Ectodermal cell (in vitro differentiated cells): ENCODE results near the gene ANKRD11.
"Not testable (repeated sequence)": the region's sequence is repeated elsewhere in the genome, so short reads cannot be mapped to it uniquely, and the experiment has no call there.

Experiments used
- H3K27ac ChIP-seq: 2 replicates; pipeline ENCODE4 v1.7.0; 2013; ENCODE audit warnings: mild to moderate bottlenecking, low read depth, low read length; ENCODE audit not compliant: insufficient read depth, poor library complexity, severe bottlenecking
- H3K27me3 ChIP-seq: 2 replicates; pipeline ENCODE4 v1.7.0; 2013; ENCODE audit warnings: mild to moderate bottlenecking, low read length; ENCODE audit not compliant: insufficient read depth, control insufficient read depth, poor library complexity, severe bottlenecking
- H3K36me3 ChIP-seq: one replicate; pipeline ENCODE4 v1.7.0; 2013; ENCODE audit warnings: low read length; ENCODE audit not compliant: control insufficient read depth, insufficient read depth
- H3K4me1 ChIP-seq: one replicate; pipeline ENCODE4 v1.7.0; 2013; ENCODE audit warnings: low read length; ENCODE audit not compliant: control insufficient read depth, insufficient read depth
- H3K4me3 ChIP-seq: 2 replicates; pipeline ENCODE4 v1.7.0; 2013; ENCODE audit warnings: low read depth, low read length, control low read depth; ENCODE audit not compliant: insufficient read depth
- H3K9me3 ChIP-seq: 2 replicates; pipeline ENCODE4 v1.7.0; 2013; ENCODE audit warnings: mild to moderate bottlenecking, low read length, moderate library complexity; ENCODE audit not compliant: control insufficient read depth
- WGBS, 2 experiments: methylation state at CpG; one replicate each; pipeline ENCODE4 v1.1.7; 2013; ENCODE audit warnings: missing lambda C conversion rate in 2 of 2; 5-methylcytosine and 5-hydroxymethylcytosine counted together

Gene ANKRD11

GRCh38 chr16:89463312-89463711 is 27.0 kb downstream of the ANKRD11 start:
- H3K4me3 ChIP-seq, H3K27ac ChIP-seq, H3K27me3 ChIP-seq, H3K9me3 ChIP-seq, H3K36me3 ChIP-seq: not testable (repeated sequence)
- H3K4me1 ChIP-seq, result peaks cover 12% of the 10 kb centered on the region
- no CpG with 5 or more reads among the region's 5 CpGs for WGBS, 2 experiments

DNA sequence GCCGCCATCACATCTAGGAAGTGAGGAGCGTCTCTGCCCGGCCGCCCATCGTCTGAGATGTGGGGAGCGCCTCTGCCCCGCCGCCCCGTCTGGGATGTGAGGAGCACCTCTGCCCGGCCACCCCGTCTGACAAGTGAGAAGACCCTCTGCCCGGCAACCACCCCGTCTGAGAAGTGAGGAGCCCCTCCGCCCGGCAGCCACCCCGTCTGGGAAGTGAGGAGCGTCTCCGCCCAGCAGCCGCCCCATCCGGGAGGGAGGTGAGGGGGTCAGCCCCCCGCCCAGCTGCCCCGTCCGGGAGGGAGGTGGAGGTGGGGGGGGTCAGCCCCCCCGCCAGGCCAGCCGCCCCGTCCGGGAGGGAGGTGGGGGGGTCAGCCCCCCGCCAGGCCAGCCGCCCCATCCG is 27.7 kb downstream of the ANKRD11 start:
- not testable (repeated sequence) for H3K4me3 ChIP-seq, H3K36me3 ChIP-seq, H3K9me3 ChIP-seq, H3K27me3 ChIP-seq, H3K27ac ChIP-seq
- WGBS, 2 experiments, result 96% methylated on average over 23 to 29 of the region's 30 CpGs
- H3K4me1 ChIP-seq, result peaks cover 12% of the 10 kb centered on the region

GRCh38 chr16:89461890-89462289 is 28.5 kb downstream of the ANKRD11 start:
- peaks cover 12% of the 10 kb centered on the region for H3K4me1 ChIP-seq
- H3K27me3 ChIP-seq, H3K27ac ChIP-seq, H3K36me3 ChIP-seq, H3K4me3 ChIP-seq, H3K9me3 ChIP-seq: not testable (repeated sequence)
- 92 to 96% methylated on average over 12 of the region's 15 CpGs for WGBS, 2 experiments

- Histone ChIP-seq H3K27me3 (no peaks in the 10 kb centered on the region), H3K36me3 (no peaks in the 10 kb centered on the region), H3K9me3 (no peaks in the 10 kb centered on the region), H3K4me1 (peaks cover 4% of the 10 kb centered on the region), H3K4me3 (no peak overlapping the region), H3K27ac (no peak overlapping the region)
- 93 to 97% methylated on average over 6 of the region's 6 CpGs for WGBS, 2 experiments
These were observed 29.8 kb downstream of the ANKRD11 start for GRCh38 chr16:89460556-89460955.

DNA sequence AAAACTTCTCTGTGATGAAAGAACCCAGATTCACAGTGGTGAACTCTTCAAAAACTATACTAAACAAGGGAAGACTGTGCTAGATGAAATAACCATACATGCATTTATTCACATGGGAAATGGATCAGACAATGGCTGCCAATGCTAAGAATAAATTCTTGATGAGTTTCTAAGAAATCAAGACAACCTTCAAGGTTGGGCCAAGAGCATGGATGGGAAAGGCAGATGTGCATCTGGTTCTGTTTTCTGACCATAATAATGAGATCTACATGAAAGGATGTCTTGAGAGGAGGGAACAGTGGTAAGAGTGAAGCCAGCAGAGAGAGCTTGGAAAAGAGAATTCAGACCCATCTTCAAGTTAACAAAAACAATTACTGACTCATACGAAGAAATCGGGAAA is 31.4 kb downstream of the ANKRD11 start:
- Histone ChIP-seq H3K27ac (no peak overlapping the region), H3K36me3 (no peaks in the 10 kb centered on the region), H3K9me3 (no peaks in the 10 kb centered on the region), H3K4me3 (no peak overlapping the region), H3K27me3 (no peaks in the 10 kb centered on the region), H3K4me1 (no peaks in the 10 kb centered on the region)
- 98 to 100% methylated on average over 2 of the region's 2 CpGs for WGBS, 2 experiments

DNA sequence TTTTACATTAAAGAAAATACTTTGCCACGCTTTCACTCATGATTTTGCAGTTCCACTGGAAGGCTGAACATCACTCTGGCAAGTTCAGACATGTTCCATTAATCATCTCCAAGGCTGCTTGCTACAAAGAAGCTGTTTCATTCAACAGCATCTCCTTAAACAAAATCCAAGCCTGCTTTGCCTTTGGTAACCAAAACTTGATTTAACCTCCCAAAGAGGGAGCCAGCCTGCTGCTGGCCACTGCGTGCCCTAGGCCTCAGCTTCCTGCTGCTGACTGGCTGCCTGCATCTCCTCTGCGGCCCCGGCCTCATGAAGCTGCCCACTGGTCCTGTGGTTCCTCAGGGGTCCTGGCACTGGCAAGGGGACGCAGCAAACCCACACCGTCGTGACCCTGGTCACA is 31.8 kb downstream of the ANKRD11 start:
- Histone ChIP-seq H3K4me3 (no peak overlapping the region), H3K9me3 (no peaks in the 10 kb centered on the region), H3K27ac (no peak overlapping the region), H3K4me1 (no peaks in the 10 kb centered on the region), H3K27me3 (no peaks in the 10 kb centered on the region), H3K36me3 (no peaks in the 10 kb centered on the region)
- 94 to 96% methylated on average over 7 of the region's 7 CpGs for WGBS, 2 experiments

DNA sequence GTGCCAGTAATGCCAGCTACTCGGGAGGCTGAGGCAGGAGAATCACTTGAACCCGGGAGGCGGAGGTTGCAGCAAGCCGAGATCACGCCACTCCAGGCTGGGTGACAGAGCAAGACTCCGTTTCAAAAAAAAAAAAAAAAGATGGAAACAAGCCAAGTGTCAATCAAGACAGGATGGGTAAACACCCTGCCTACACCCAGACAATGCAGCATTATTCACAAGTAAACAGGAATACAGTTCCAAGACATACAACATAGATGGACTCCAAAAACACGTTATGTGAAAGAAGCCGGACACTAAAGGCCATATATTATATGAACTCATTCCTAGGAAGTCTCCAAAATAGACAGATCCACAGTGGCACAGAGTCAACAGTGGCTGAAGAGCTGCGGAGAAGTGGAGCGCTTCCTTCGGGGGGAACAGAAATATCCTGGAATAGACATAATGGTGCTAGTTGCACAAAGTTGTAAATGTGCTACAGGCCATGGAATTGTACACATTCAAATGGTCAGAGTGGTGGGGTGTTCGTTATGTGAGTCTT is 33.9 kb downstream of the ANKRD11 start:
- H3K4me3 ChIP-seq, result no peak overlapping the region
- H3K27ac ChIP-seq, result no peak overlapping the region
- no peaks in the 10 kb centered on the region for H3K36me3 ChIP-seq
- H3K9me3 ChIP-seq, result no peaks in the 10 kb centered on the region
- 95 to 96% methylated on average over 12 of the region's 12 CpGs for WGBS, 2 experiments
- H3K4me1 ChIP-seq, result no peaks in the 10 kb centered on the region
- H3K27me3 ChIP-seq, result no peaks in the 10 kb centered on the region

DNA sequence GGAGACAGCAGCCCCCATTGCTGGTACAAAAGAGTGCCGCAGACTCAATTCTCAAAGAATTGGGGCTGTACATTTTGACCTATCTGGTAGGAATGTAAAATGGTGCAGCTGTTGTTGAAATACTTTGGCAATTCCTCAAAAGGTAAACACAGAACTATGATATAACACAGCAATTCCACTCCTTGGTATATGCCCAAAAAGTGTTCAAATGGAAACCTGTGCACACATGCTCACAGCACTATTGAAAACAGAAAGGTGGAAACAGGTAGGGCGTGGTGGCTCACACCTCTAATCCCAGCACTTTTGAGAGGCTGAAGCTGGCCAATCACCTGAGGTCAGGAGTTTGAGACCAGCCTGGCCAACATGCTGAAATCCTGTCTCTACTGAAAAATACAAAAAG is 34.7 kb downstream of the ANKRD11 start:
- WGBS, 2 experiments, result 96 to 99% methylated on average over 2 of the region's 2 CpGs
- Histone ChIP-seq H3K9me3 (no peaks in the 10 kb centered on the region), H3K4me1 (no peaks in the 10 kb centered on the region), H3K27ac (no peak overlapping the region), H3K36me3 (no peaks in the 10 kb centered on the region), H3K4me3 (no peak overlapping the region), H3K27me3 (no peaks in the 10 kb centered on the region)

DNA sequence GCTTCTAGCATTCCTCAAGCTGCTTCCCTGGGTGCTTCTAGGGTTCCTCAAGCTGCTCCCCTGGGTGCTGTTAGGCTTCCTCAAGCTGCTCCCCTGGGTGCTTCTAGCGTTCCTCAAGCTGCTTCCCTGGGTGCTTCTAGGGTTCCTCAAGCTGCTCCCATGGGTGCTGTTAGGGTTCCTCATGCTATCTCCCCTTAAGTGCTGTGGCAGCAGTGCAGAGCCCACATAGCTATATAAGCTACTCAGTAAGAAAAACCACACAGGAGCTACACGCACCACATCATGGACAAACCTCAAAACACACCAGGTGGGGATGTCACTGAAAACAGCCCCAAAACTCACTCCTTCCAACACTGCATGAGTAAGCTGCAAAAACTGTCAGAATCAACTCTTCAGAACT is 35.2 kb downstream of the ANKRD11 start:
- 92 to 96% methylated on average over 2 of the region's 2 CpGs for WGBS, 2 experiments
- Histone ChIP-seq H3K36me3 (no peaks in the 10 kb centered on the region), H3K27ac (no peak overlapping the region), H3K4me3 (no peak overlapping the region), H3K27me3 (no peaks in the 10 kb centered on the region), H3K4me1 (no peaks in the 10 kb centered on the region), H3K9me3 (no peaks in the 10 kb centered on the region)

DNA sequence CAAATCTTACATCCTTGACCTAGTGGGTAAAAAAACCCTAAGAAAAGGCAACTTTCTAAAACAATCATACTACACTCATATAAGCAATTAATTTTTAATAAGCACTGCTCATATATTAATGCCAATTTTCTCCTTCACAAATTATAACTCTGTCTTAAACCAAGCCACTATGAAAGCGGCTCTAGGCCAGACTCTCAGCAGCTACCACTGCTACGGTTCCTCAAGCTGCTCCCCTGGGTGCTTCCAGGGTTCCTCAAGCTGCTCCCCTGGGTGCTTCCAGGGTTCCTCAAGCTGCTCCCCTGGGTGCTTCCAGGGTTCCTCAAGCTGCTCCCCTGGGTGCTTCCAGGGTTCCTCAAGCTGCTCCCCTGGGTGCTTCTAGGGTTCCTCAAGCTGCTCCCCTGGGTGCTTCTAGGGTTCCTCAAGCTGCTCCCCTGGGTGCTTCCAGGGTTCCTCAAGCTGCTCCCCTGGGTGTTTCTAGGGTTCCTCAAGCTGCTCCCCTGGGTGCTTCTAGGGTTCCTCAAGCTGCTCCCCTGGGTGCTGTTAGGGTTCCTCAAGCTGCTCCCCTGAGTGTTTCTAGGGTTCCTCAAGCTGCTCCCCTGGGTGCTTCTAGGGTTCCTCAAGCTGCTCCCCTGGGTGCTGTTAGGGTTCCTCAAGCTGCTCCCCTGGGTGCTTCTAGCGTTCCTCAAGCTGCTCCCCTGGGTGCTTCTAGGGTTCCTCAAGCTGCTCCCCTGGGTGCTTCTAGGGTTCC is 35.8 kb downstream of the ANKRD11 start:
- not testable (repeated sequence) for H3K27ac ChIP-seq, H3K27me3 ChIP-seq, H3K9me3 ChIP-seq, H3K4me3 ChIP-seq, H3K36me3 ChIP-seq, H3K4me1 ChIP-seq
- WGBS, 2 experiments, result 92 to 96% methylated on average over 3 of the region's 3 CpGs
